GM23248 (cell line): ENCODE results near the gene ZNF518B.

Experiments
- EZH2 ChIP-seq: fragments of 200-600 bp; sonication (generic); IDR thresholded peaks from 2 replicates; pipeline ENCODE4 v1.6.1; 2018; ENCODE audit warnings: antibody characterized with exemption, mild to moderate bottlenecking; ENCODE audit not compliant: insufficient read depth, poor library complexity, severe bottlenecking
- EZH2phosphoT487 ChIP-seq: fragments of 200-600 bp; sonication (generic); IDR thresholded peaks from 2 replicates; pipeline ENCODE4 v1.6.1; 2018; ENCODE audit warnings: antibody characterized with exemption, moderate library complexity, mild to moderate bottlenecking, low read depth; ENCODE audit not compliant: insufficient read depth

DNA sequence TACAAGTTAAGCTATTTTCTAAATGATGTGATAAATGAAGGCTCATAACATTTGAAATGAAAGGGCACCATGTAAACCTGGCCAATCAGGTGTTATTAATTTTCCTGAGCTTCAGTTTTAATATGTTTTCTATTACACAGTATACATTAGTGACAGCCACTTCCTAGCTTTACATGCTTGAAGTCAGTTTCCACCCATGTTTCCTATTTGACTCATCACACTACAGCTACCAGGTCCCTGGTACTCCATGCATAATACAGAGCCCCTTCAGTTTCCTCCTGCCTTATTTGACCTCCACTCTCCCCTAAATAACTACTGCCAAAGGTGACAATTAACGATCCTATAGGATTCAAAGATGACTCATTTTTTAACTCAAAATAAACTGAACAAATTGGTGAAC is 18.3 kb downstream of the ZNF518B start:
- TF ChIP-seq EZH2phosphoT487 (no peak), EZH2 (no peak)
